Measurements from ENCODE around the gene AIF1L. TPM values are rescaled to one million over a fixed set of nuclear protein-coding genes. Genes with fewer than 3 reads are reported as not detected.

AIF1L gene
- total RNA-seq, 3 donors from 2014 or later: 12.5 to 33.8 (median 22.5) TPM

DNA sequence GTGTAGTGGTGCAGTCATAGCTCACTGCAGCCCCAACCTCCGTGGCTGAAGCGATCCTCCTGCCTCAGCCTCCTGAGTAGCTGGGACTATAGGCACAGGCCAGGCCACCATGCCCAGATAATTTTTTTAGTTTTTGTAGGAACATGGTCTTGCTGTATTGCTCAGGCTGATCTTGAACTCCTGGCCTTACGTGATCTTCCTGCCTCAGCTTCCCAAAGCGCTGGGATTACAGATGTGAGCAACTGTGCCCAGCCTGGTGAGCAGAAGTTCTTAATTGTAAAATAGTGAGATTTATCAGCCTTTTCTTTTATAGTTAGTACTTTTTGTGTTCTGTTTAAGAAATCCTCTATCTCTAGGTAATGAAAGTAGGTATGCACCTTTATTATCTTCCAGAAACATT lies 71.6 kb downstream of the AIF1L start:
- intact Hi-C loops (cut with DNase I; ENCODE audit: low total_unique reads): no loop called here
- Histone ChIP-seq H3K36me3 (no peaks in the 10 kb centered on the region), H3K27ac (no peak overlapping the region), H3K9me3 (no peaks in the 10 kb centered on the region), H3K27me3 (no peaks in the 10 kb centered on the region), H3K4me1 (no peaks in the 10 kb centered on the region), H3K4me3 (no peak overlapping the region)
- DNase-seq (ENCODE audit: low spot score in 2 of 2): no peak
- TF ChIP-seq POLR2A (IDR thresholded peaks at IDR 0.05): no peak
- TF ChIP-seq POLR2AphosphoS5 (IDR thresholded peaks at IDR 0.05): no peak
- no peak for TF ChIP-seq CTCF (IDR thresholded peaks at IDR 0.05)

DNA sequence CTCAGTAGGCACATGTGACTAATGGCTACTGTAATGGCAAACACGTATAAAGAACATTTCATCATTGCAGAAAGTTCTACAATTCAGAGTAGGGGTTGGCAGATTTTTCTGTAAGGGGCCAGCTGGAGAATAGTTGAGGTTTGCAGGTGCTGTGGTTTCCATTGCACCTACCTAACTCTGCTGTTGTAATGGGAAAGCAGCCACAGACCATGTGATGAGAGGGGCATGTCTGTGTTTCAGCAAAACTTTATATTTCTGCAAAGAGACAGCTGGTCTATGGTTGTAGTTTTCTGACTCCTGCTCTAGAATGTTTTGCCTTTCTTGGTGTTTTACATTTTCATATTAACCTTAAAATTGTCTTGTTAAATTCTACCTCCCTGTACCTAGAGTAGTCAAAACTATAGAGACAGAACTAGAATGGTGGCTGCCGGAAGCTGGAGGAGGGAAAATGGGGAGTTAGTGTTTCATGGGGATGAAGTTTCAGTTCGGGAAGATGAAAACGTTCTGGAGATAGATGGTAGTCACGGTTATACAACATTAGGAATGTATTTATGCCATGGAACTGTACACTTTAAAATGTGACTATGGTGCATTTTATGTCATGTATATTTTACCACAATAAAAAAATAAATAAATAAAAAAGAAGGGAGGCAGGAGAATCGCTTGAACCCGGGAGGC lies 73.4 kb downstream of the AIF1L start:
- Histone ChIP-seq H3K27me3 (no peaks in the 10 kb centered on the region), H3K36me3 (peaks cover 3% of the 10 kb centered on the region), H3K9me3 (no peaks in the 10 kb centered on the region), H3K4me3 (no peak overlapping the region), H3K4me1 (no peaks in the 10 kb centered on the region), H3K27ac (no peak overlapping the region)
- no peak for DNase-seq (ENCODE audit: low spot score in 2 of 2)
- no peak for TF ChIP-seq POLR2AphosphoS5 (IDR thresholded peaks at IDR 0.05)
- no peak for TF ChIP-seq CTCF (IDR thresholded peaks at IDR 0.05)
- TF ChIP-seq POLR2A (IDR thresholded peaks at IDR 0.05): no peak
- intact Hi-C loops (cut with DNase I; ENCODE audit: low total_unique reads): no loop called here

Other genes starting within 250 kb of the AIF1L start
- not detected for gene QRFP, start 199.7 kb upstream of the AIF1L start, total RNA-seq
- gene FIBCD1, start 157.3 kb upstream of the AIF1L start, total RNA-seq: under 1 TPM in 2 of 3 donors, not detected in 1; 0.16 to 0.44 TPM
- gene LAMC3, start 87.4 kb upstream of the AIF1L start, total RNA-seq: 1 to 10 TPM; 2.1 to 8.5 (median 7.8) TPM
- gene NUP214, start 29.1 kb downstream of the AIF1L start, total RNA-seq: 10 to 100 TPM; 37.4 to 47.5 (median 40.0) TPM
- gene FAM78A, start 180.0 kb downstream of the AIF1L start, total RNA-seq: 1 to 10 TPM; 1.6 to 3.7 (median 2.5) TPM
- 10 to 100 TPM in 1 of 3 donors, 1 to 10 TPM in 2; 5.0 to 14.1 (median 9.3) TPM for gene PLPP7, start 193.2 kb downstream of the AIF1L start, total RNA-seq

Data from breast epithelium (tissue), 4 donors.